Stomach (tissue), 9 donors: Measurements from ENCODE around the gene PIM2. TPM values are rescaled to one million over a fixed set of nuclear protein-coding genes. Genes with fewer than 3 reads are reported as not detected.

Source experiments
- DNase-seq, 2 donors: peaks; one replicate each; pipeline versions ENCODE4 v3.0.0 to v3.0.0-alpha.2; 2013 to 2019
- H3K27ac ChIP-seq, 5 donors: fragments of 200-600 bp in 4 of 5; sonication (generic) in 4 of 5; one replicate each; pipeline ENCODE4 v1.5.1; 2013 to 2019; ENCODE audit warnings: mild to moderate bottlenecking in 1 of 5, moderate library complexity in 1 of 5
- H3K27me3 ChIP-seq, 3 donors: fragments of 200-600 bp; sonication (generic); one replicate each; pipeline ENCODE4 v1.5.1; 2017 to 2019; ENCODE audit warnings: mixed run types in 1 of 3
- H3K36me3 ChIP-seq, 4 donors: fragments of 200-600 bp; sonication (generic); 1 replicate in 3 of 4; 2 replicates in 1 of 4; pipeline ENCODE4 v1.5.1; 2016 to 2019
- H3K4me1 ChIP-seq, 4 donors: fragments of 200-600 bp; sonication (generic); one replicate each; pipeline ENCODE4 v1.5.1; 2016 to 2019
- H3K4me3 ChIP-seq, 4 donors: fragments of 200-600 bp; sonication (generic) in 3 of 4; one replicate each; pipeline ENCODE4 v1.5.1; 2016 to 2019; ENCODE audit warnings: mild to moderate bottlenecking in 1 of 4
- H3K9me3 ChIP-seq, 4 donors: fragments of 200-600 bp; sonication (generic); one replicate each; pipeline ENCODE4 v1.5.1; 2016 to 2019
- CTCF ChIP-seq, 7 experiments: fragments of 450-650 bp in 4 of 7; fragments of 200-600 bp in 3 of 7; sonication (generic) in 3 of 7; IDR thresholded peaks; one replicate each; pipeline ENCODE4 v1.5.1; 2016 to 2019; ENCODE audit warnings: antibody characterized with exemption in 7 of 7, control low read depth in 2 of 7, mild to moderate bottlenecking in 1 of 7
- EP300 ChIP-seq: sonication (generic); formaldehyde crosslinking; IDR thresholded peaks from one replicate; pipeline ENCODE4 v1.6.1; 2017; ENCODE audit warnings: antibody characterized with exemption
- POLR2A ChIP-seq, 4 donors: fragments of 450-650 bp; IDR thresholded peaks; one replicate each; pipeline ENCODE4 v1.6.1; 2016; ENCODE audit warnings: antibody characterized with exemption in 4 of 4, control low read depth in 2 of 4, mild to moderate bottlenecking in 1 of 4, moderate library complexity in 1 of 4
- POLR2AphosphoS5 ChIP-seq, 3 donors: sonication (generic); formaldehyde crosslinking; IDR thresholded peaks; one replicate each; pipeline ENCODE4 v1.6.1; 2016; ENCODE audit warnings: antibody characterized with exemption in 3 of 3
- WGBS, 5 donors: extraction: QIAGEN DNeasy Blood & Tissue Kit in 3 of 5; methylation state at CpG; one replicate each; pipeline versions ENCODE4 v1.1.5 to v1.1.7; 2013 to 2018; 5-methylcytosine and 5-hydroxymethylcytosine counted together
- intact Hi-C: fragments of 100-400 bp; cut with DNase I; formaldehyde crosslinking; loops from one replicate; pipeline ENCODE4 v1.15.1; 2023; ENCODE audit warnings: low total_unique reads
- polyA plus RNA-seq, 3 donors: library from polyadenylated mRNA; stranded (reverse); fragments of 200-250 nt; gene quantifications; one replicate each; pipeline ENCODE4 v1.2.3, GENCODE V29; 2013
- total RNA-seq, 5 donors: library from RNA; depleted of rRNA; stranded (reverse); fragments of >200 nt; gene quantifications; one replicate each; pipeline versions ENCODE4 v1.1.0 to v1.2.3, GENCODE V29; 2014 to 2016
- donor health status: healthy with polysubstance abuse.
- donor health status: Bipolar disorder and iron deficiency.
- donor health status: healthy.

The PIM2 gene
- total and polyA plus RNA-seq, 8 donors = 1.2 to 33.2 (median 9.9) TPM

GRCh38 chrX:48957827-48958634 lies 39.2 kb upstream of the PIM2 start:
- Histone ChIP-seq H3K27ac (peak overlapping the region; percentile 92 to 97 (median 93)), H3K9me3 (no peaks in the 10 kb centered on the region), H3K4me3 (peak overlapping the region; percentile 59 to 77 (median 68)), H3K36me3 (peaks cover 0 to 17% (median 8%) of the 10 kb centered on the region in 4 donors), H3K27me3 (no peaks in the 10 kb centered on the region), H3K4me1 (peaks cover 0 to 52% (median 34%) of the 10 kb centered on the region in 4 donors)
- intact Hi-C loops = no loop called here
- DNase-seq = peak; percentile 95 to 98
- WGBS, 5 donors = 0 to 43% (median 8%) methylated on average over 50 to 65 of the region's 66 CpGs
- TF ChIP-seq POLR2A (IDR thresholded peaks at IDR 0.05) (peak in 1 of 4 donors; percentile 42), POLR2AphosphoS5 (IDR thresholded peaks at IDR 0.05) (peak in 2 of 3 donors; percentile 78 to 80), EP300 (peak; percentile 36), CTCF (IDR thresholded peaks at IDR 0.05) (no peak)

GRCh38 chrX:48957477-48957826 lies 38.6 kb upstream of the PIM2 start, which contains the start of gene OTUD5:
Gene OTUD5 (minus strand): TSS chrX:48957607. CDS start chrX:48957570, 37 bp downstream.
- peak in 1 of 2 donors; percentile 85 for DNase-seq
- peaks cover 0 to 17% (median 8%) of the 10 kb centered on the region in 4 donors for H3K36me3 ChIP-seq
- peak within 1 kb of the TSS; percentile 59 to 77 (median 68) for H3K4me3 ChIP-seq
- WGBS, 5 donors = 0 to 73% (median 20%) methylated on average over 1 to 52 of the region's 53 CpGs
- intact Hi-C loops = no loop called here
- no peaks in the 10 kb centered on the region for H3K27me3 ChIP-seq
- TF ChIP-seq POLR2AphosphoS5 (IDR thresholded peaks at IDR 0.05) (peak in 1 of 3 donors; percentile 3), POLR2A (IDR thresholded peaks at IDR 0.05) (no peak)
- H3K27ac ChIP-seq = peak within 1 kb of the TSS; percentile 92 to 97 (median 93)
- H3K4me1 ChIP-seq = peaks cover 0 to 58% (median 37%) of the 10 kb centered on the region in 4 donors
- H3K9me3 ChIP-seq = no peaks in the 10 kb centered on the region

GRCh38 chrX:48956728-48957414 lies 38.0 kb upstream of the PIM2 start:
- Histone ChIP-seq H3K4me1 (peaks cover 0 to 58% (median 39%) of the 10 kb centered on the region in 4 donors), H3K9me3 (no peaks in the 10 kb centered on the region), H3K27ac (peak overlapping the region; percentile 92 to 97 (median 93)), H3K27me3 (no peaks in the 10 kb centered on the region), H3K36me3 (peaks cover 0 to 17% (median 8%) of the 10 kb centered on the region in 4 donors), H3K4me3 (peak overlapping the region; percentile 59 to 77 (median 68))
- TF ChIP-seq CTCF (IDR thresholded peaks at IDR 0.05) (no peak), POLR2AphosphoS5 (IDR thresholded peaks at IDR 0.05) (no peak), EP300 (no peak), POLR2A (IDR thresholded peaks at IDR 0.05) (no peak)
- intact Hi-C loops = no loop called here
- DNase-seq = peak; percentile 41 to 63
- 1 to 44% (median 7%) methylated on average over 19 to 60 of the region's 61 CpGs for WGBS, 5 donors

- H3K27ac ChIP-seq = no peak overlapping the region
- peaks cover 0 to 11% (median 2%) of the 10 kb centered on the region in 4 donors for H3K36me3 ChIP-seq
- TF ChIP-seq CTCF (IDR thresholded peaks at IDR 0.05) (no peak), POLR2AphosphoS5 (IDR thresholded peaks at IDR 0.05) (no peak), EP300 (no peak), POLR2A (IDR thresholded peaks at IDR 0.05) (no peak)
- no peak overlapping the region for H3K4me3 ChIP-seq
- WGBS, 5 donors = 73 to 100% (median 98%) methylated on average over 1 of the region's 1 CpG; no CpG with 5 or more reads in 1 of the 5 donors
- H3K27me3 ChIP-seq = no peaks in the 10 kb centered on the region
- intact Hi-C loops = no loop called here
- no peaks in the 10 kb centered on the region for H3K9me3 ChIP-seq
- H3K4me1 ChIP-seq = peaks cover 3 to 43% (median 19%) of the 10 kb centered on the region in 4 donors
- DNase-seq = no peak
These were observed 29.8 kb upstream of the PIM2 start for GRCh38 chrX:48948589-48948988.
